Colonic mucosa (tissue), 4 donors: ENCODE measurements around the gene STT3B. TPM values are rescaled to one million over a fixed set of nuclear protein-coding genes. Genes with fewer than 3 reads are reported as not detected.

Source experiments
- DNase-seq: peaks from one replicate; pipeline ENCODE4 v3.0.0-alpha.2; 2020
- H3K27ac ChIP-seq: fragments of 200-600 bp; one replicate; pipeline ENCODE4 v1.8.0; 2021
- H3K27me3 ChIP-seq: fragments of 200-600 bp; one replicate; pipeline ENCODE4 v1.8.0; 2021
- H3K36me3 ChIP-seq: fragments of 200-600 bp; one replicate; pipeline ENCODE4 v1.8.0; 2021
- H3K4me1 ChIP-seq: fragments of 200-600 bp; one replicate; pipeline ENCODE4 v1.8.0; 2021; ENCODE audit warnings: mild to moderate bottlenecking
- H3K4me3 ChIP-seq: fragments of 200-600 bp; one replicate; pipeline ENCODE4 v1.8.0; 2021
- H3K9ac ChIP-seq, 2 donors: one replicate each; pipeline ENCODE4 v1.7.0; 2013; ENCODE audit warnings: control low read depth in 2 of 2, low read depth in 2 of 2, low read length in 2 of 2
- H3K9me3 ChIP-seq: fragments of 200-600 bp; one replicate; pipeline ENCODE4 v1.8.0; 2021
- CTCF ChIP-seq: fragments of 200-600 bp; IDR thresholded peaks from one replicate; pipeline ENCODE4 v1.8.0; 2022; ENCODE audit warnings: antibody characterized with exemption, mild to moderate bottlenecking
- intact Hi-C: fragments of 100-400 bp; cut with DNase I; formaldehyde crosslinking; loops from one replicate; pipeline ENCODE4 v1.14.1; 2022
- total RNA-seq, 2 donors: library from RNA; stranded (reverse); fragmentation: NEBNext Ultra II Directional in 1 of 2; extraction: Animal tissue kit (Norgen Biotek cat#: 25700) in 1 of 2; gene quantifications; one replicate each; pipeline ENCODE4 v1.2.1, GENCODE V29; 2021
- donor health status: healthy.
- donor health status: DM: no; HTN: no; CAD: no.
- donor health status: DM: no; HTN: no; CAD: no.

The STT3B gene
- total RNA-seq, 2 donors from 2014 or later = 118 to 143 TPM

GRCh38 chr3:31530039-31530959, 2.4 kb upstream of the STT3B start:
- Histone ChIP-seq H3K4me3 (no peak overlapping the region), H3K4me1 (peaks cover 4% of the 10 kb centered on the region), H3K27me3 (no peaks in the 10 kb centered on the region), H3K36me3 (no peaks in the 10 kb centered on the region), H3K9ac (no peak overlapping the region), H3K9me3 (no peaks in the 10 kb centered on the region), H3K27ac (no peak overlapping the region)
- no peak for TF ChIP-seq CTCF
- no peak for DNase-seq
- intact Hi-C loops = no loop called here

DNA sequence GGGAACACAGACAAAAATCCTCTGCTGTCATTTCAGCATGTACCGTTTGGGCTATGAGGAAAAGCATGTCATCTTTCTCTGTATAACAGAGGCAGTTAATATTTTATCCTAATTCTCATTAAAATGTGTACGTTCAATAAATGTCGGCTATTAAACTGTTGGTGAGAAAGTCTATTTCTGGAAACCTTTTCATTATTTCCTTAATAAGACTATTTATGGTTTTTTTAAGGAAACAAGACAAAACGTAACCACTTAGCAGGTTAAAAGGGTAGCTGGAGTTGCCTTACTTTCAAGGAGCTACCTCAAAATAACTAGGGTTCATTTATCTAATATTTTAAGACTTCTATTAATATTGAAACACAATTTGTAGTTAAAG, 1.8 kb upstream of the STT3B start:
- peak overlapping the region in 1 of 2 donors; percentile 98 for H3K9ac ChIP-seq

GRCh38 chr3:31531452-31531991, 1.2 kb upstream of the STT3B start:
- DNase-seq = no peak
- Histone ChIP-seq H3K27me3 (no peaks in the 10 kb centered on the region), H3K4me3 (peak overlapping the region; percentile 98), H3K27ac (peak overlapping the region; percentile 99), H3K9me3 (no peaks in the 10 kb centered on the region), H3K9ac (peak overlapping the region; percentile 88 to 98), H3K36me3 (no peaks in the 10 kb centered on the region), H3K4me1 (peaks cover 4% of the 10 kb centered on the region)
- intact Hi-C loops = no loop called here
- no peak for TF ChIP-seq CTCF

More for the DNA sequence above, 1.8 kb upstream of the STT3B start:
- TF ChIP-seq CTCF = no peak
- H3K27me3 ChIP-seq = no peaks in the 10 kb centered on the region
- intact Hi-C loops = no loop called here
- H3K36me3 ChIP-seq = no peaks in the 10 kb centered on the region
- H3K9me3 ChIP-seq = no peaks in the 10 kb centered on the region
- peaks cover 4% of the 10 kb centered on the region for H3K4me1 ChIP-seq
- H3K4me3 ChIP-seq = peak overlapping the region; percentile 98
- DNase-seq = no peak
- peak overlapping the region; percentile 99 for H3K27ac ChIP-seq

GRCh38 chr3:31531992-31532586, 636 bp upstream of the STT3B start:
- H3K9ac ChIP-seq = peak overlapping the region; percentile 97 to 98
- H3K36me3 ChIP-seq = no peaks in the 10 kb centered on the region
- TF ChIP-seq CTCF = no peak
- no peaks in the 10 kb centered on the region for H3K27me3 ChIP-seq
- peaks cover 6% of the 10 kb centered on the region for H3K4me1 ChIP-seq
- H3K27ac ChIP-seq = peak overlapping the region; percentile 99
- no peaks in the 10 kb centered on the region for H3K9me3 ChIP-seq
- DNase-seq = peak; percentile 99
- peak overlapping the region; percentile 98 for H3K4me3 ChIP-seq
- intact Hi-C loops = no loop called here

DNA sequence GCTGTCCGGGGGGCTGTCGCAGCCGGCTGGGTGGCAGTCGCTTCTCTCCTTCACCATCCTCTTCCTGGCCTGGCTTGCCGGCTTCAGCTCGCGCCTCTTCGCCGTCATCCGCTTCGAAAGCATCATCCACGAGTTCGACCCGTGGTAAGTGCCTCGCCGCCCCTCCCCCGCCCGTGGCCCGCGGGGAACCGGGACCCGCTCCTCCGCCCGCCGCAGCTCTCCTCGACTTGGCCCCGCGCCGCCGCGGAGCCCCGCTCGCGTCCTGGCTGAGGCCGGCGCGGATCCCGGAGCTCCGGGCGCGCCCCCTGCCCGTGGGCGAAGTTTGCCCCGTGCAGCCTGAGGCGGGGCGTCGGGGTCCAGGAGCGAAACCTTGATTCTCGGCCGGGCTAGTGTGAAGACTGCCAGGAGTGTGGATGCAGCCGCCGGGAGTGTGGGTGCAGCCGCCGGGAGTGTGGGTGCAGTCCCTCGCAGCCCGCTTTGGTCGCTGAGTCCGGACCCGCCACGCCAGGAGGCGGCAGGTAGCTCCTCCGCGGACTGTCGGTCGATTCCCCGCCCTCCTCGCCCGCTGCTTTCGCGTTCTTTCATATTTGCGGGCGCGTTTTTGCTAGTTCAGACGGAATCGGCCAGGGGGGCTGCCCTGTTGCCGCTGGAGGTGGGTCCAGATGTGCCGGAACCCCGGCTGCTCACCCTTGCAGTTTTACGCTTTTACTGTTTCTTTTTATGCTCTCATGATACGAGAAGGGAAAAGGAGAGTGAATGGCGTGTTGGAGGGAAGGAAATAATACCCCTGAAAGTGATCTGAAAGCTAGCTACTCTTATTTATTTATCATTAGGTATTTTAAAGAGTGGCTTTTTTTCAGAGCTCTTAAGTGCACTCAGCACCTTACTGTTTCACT, 692 bp downstream of the STT3B start:
- no peaks in the 10 kb centered on the region for H3K36me3 ChIP-seq
- intact Hi-C loops = no loop called here
- TF ChIP-seq CTCF = no peak
- H3K4me3 ChIP-seq = peak overlapping the region; percentile 98
- H3K27me3 ChIP-seq = no peaks in the 10 kb centered on the region
- H3K27ac ChIP-seq = peak overlapping the region; percentile 99
- peaks cover 9% of the 10 kb centered on the region for H3K4me1 ChIP-seq
- DNase-seq = peak; percentile 67
- H3K9me3 ChIP-seq = no peaks in the 10 kb centered on the region
- peak overlapping the region; percentile 79 to 97 for H3K9ac ChIP-seq
